HG03342 (cell line): Measurements from ENCODE around the gene SELENOW.
"Not testable (repeated sequence)": the region's sequence is repeated elsewhere in the genome, so short reads cannot be mapped to it uniquely, and the experiment has no call there.

Source experiments
- ATAC-seq: cut with Tn5 transposase; IDR thresholded peaks from one replicate; pipeline ENCODE4 v1.9.1; 2021; ENCODE audit warnings: mild to moderate bottlenecking, moderate library complexity; ENCODE audit not compliant: unreplicated experiment

Gene SELENOW

GRCh38 chr19:47778049-47778953 is at the start of gene SELENOW:
Gene SELENOW, plus strand, starts transcription at chr19:47778703. Its CDS starts 83 bp downstream, at chr19:47778786.
- ATAC-seq, result peak; percentile 75

DNA sequence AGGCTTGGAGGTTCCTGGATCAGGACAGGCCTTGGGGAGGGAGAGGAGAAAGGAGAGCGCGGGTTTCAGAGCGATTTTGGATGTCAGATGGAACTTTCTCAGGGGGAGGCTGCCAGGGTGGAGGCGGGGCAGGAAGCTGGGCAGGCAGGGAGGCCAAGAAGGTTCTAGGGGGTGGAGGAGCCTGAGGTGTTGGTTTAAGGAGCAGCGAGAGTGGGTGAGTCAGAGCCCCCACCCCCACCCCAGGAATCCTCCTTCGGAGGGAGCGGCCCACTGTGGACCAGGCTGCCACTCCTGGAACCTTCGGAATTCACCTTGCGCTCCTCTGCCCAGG is 49.1 kb upstream of the SELENOW start:
- ATAC-seq, result no peak

DNA sequence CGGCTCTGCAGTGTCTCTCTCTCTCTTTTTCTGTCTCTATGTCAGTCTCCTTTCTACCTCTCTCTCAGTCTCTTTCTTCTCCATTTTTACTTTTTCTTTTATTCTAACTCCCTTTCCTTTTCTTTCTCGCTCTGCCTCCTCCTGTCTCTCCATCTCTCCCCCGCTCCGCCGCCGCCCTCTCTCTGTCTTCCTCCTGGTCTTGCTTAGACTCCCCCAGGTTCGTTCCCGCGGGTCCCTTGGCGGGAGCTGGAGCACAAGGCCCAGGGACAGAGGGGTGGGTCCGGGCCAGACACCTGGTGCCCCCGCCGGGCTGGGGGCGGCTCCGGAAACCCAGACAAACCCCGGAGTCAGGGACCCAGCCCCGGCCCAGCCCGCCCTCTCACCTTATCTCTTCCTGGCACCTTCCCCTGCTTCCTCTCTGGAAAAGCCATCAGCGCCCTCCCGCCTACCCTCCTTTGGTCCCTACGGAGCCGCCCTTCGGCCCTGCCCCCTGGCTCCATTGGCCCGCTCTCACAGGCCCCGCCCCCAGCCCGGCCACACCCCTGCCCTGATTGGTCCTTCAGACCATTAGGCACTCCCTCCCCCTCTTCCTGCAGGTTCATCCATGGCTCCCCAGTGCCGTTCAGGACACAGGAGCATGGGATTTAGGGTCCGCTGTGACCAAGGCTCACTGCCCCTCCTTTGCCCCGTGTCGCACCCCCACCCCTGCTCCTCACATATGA is 48.5 kb upstream of the SELENOW start:
- ATAC-seq, result no peak

DNA sequence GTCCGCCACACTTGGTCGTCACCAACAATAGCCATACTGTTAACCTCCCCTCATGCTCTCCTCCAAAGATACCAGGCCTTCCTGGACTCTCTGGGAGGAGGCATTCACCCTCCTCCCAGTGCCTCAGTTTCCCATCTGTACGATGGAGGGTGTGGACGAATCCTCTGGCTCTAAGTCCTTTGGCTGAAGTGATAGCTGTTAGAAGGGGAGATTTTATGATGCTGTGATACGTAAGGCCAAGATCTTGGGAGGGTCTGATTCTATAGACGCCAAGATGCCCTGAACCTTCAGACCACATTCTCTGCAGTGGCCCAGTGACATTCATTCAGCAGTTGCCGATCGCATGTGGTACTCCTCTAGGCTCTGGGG is 48.0 kb upstream of the SELENOW start:
- ATAC-seq, result no peak

- ATAC-seq, result no peak
Measured at GRCh38 chr19:47730910-47731309, 47.6 kb upstream of the SELENOW start.

- no peak for ATAC-seq
Measured at GRCh38 chr19:47735131-47735530, 43.4 kb upstream of the SELENOW start.

DNA sequence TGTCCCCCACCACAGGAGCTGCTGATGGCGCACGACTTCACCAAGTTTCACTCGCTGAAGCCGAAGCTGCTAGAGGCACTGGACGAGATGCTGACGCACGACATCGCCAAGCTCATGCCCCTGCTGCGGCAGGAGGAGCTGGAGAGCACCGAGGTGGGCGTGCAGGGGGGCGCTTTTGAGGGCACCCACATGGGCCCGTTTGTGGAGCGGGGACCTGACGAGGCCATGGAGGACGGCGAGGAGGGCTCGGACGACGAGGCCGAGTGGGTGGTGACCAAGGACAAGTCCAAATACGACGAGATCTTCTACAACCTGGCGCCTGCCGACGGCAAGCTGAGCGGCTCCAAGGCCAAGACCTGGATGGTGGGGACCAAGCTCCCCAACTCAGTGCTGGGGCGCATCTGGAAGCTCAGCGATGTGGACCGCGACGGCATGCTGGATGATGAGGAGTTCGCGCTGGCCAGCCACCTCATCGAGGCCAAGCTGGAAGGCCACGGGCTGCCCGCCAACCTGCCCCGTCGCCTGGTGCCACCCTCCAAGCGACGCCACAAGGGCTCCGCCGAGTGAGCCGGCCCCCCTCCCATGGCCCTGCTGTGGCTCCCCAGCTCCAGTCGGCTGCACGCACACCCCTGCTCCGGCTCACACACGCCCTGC is 37.5 kb upstream of the SELENOW start:
- no peak for ATAC-seq

GRCh38 chr19:47741544-47742140 is 36.9 kb upstream of the SELENOW start:
- no peak for ATAC-seq

GRCh38 chr19:47742634-47743033 is 35.9 kb upstream of the SELENOW start:
- ATAC-seq, result no peak

GRCh38 chr19:47745010-47745901 is 33.2 kb upstream of the SELENOW start, which contains the start of gene NOP53:
Gene NOP53, plus strand, starts transcription at chr19:47745546. Its CDS starts 14 bp downstream, at chr19:47745560.
- ATAC-seq, result peak; percentile 70

- ATAC-seq, result not testable (repeated sequence)
Measured at GRCh38 chr19:47746129-47746528, 32.4 kb upstream of the SELENOW start.

DNA sequence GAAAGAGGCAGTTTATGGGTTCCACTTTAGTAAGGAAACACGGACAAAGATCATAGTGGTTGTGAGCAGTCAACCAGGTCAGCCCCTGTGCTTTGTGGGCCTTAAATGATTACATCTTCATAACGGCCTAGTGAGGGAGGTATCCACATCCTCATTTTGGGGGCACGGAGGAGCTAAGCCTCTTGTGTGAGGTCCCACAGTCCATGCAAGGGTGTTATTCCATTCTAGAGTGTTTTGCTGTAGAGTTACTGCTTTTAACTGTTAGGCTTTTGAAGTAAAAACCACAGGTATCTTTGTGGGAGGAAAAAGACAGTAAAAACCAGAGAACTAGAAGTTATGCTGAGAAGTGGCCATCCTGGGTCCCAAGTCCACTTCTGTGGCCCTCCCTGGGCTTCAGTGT is 29.2 kb upstream of the SELENOW start:
- ATAC-seq, result no peak

- no peak for ATAC-seq
Measured at GRCh38 chr19:47750752-47751151, 27.8 kb upstream of the SELENOW start.

GRCh38 chr19:47752440-47753211 is 25.9 kb upstream of the SELENOW start:
- ATAC-seq, result no peak

- no peak for ATAC-seq
Measured at GRCh38 chr19:47754206-47755064, 24.1 kb upstream of the SELENOW start.

GRCh38 chr19:47755065-47755761 is 23.3 kb upstream of the SELENOW start:
- ATAC-seq, result no peak

DNA sequence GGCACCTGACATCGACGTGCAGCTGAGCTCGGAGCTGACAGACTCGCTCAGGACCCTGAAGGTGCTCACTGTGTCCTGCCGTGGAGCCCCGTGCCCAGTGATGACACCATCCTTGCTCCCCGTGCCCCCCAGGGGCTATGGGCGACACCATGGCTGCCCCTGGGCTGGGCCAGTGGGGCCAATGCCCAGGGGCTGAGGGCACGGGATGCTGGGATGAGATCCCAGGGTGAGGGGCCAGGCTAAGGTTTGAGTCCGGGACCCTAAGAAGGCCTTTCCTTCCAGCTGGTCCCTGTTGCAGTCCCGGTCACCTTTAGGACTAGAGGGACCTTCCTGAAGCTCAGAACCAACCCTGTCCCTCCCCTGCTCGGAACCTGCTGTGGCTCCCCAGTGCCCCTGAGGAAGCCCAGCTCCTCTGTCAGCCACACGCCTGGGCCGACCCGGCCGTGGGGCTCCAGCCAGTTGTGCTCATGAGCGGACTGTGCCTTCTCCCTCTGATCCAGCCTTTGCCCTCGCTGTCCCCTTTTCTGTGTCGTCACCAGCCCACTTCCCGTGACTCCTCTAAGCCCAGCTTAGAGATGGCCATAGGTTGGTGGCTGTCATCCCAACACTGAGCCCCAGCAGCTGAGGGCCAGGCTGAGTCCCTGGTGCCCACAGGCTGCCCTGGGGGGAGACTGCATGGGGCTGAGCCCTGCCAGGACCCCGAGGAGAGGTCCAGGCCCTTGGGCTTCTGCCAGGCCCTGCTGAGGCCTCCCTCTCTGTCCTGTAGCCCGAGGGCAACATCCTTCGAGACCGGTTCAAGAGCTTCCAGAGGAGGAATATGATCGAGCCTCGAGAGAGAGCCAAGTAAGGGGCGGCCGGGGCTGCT is 22.5 kb upstream of the SELENOW start:
- no peak for ATAC-seq
